ENCODE data around the gene NR2F6. TPM values are rescaled to one million over a fixed set of nuclear protein-coding genes. Genes with fewer than 3 reads are reported as not detected.

NR2F6 gene
- total RNA-seq, 1 experiment from 2014 or later = 90.8 TPM

DNA sequence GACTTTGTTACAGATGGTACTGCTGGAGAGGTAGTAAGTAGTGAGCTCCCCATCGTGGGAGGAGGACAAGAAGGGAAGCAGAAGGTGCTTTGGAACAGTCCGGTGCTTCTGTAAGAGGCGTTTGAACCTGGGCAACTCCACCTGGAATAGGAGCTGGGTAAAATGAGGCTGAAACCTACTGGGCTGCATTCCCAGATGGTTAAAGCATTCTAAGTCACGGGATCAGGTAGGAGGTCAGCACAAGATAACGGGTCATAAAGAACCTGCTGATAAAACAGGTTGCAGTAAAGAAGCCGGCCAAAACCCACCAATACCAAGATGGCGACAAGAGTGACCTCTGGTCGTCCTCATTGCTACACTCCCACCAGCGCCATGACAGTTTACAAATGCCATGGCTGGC lies 41.0 kb upstream of the NR2F6 start:
- intact Hi-C loops (cut with micrococcal nuclease; ENCODE audit: unreplicated experiment) = no loop called here
- no peak overlapping the region for H3K4me2 ChIP-seq
- TF ChIP-seq, protein P1, sequence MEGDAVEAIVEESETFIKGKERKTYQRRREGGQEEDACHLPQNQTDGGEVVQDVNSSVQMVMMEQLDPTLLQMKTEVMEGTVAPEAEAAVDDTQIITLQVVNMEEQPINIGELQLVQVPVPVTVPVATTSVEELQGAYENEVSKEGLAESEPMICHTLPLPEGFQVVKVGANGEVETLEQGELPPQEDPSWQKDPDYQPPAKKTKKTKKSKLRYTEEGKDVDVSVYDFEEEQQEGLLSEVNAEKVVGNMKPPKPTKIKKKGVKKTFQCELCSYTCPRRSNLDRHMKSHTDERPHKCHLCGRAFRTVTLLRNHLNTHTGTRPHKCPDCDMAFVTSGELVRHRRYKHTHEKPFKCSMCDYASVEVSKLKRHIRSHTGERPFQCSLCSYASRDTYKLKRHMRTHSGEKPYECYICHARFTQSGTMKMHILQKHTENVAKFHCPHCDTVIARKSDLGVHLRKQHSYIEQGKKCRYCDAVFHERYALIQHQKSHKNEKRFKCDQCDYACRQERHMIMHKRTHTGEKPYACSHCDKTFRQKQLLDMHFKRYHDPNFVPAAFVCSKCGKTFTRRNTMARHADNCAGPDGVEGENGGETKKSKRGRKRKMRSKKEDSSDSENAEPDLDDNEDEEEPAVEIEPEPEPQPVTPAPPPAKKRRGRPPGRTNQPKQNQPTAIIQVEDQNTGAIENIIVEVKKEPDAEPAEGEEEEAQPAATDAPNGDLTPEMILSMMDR (conservative IDR thresholded peaks at IDR 0.05) = no peak
- TF ChIP-seq EZH2 (IDR thresholded peaks at IDR 0.05; ENCODE audit: low read depth) = no peak
- peaks cover 1% of the 10 kb centered on the region; the same call in 1 of the 2 replicates for H3K4me1 ChIP-seq (replicated peaks; ENCODE audit: insufficient read depth)
- no peak overlapping the region for H3K27ac ChIP-seq
- no peaks in the 10 kb centered on the region for H4K20me1 ChIP-seq (ENCODE audit: insufficient read depth)
- CTCF ChIA-PET = no interaction called here
- H3F3A ChIP-seq (ENCODE audit: insufficient read depth, low read depth) = peaks cover 12% of the 10 kb centered on the region; the same call in 1 of the 2 replicates
- no peaks in the 10 kb centered on the region for H3K27me3 ChIP-seq (ENCODE audit: insufficient read depth, low read depth)
- no peak overlapping the region for H3K4me3 ChIP-seq
- no peaks in the 10 kb centered on the region for H3K36me3 ChIP-seq (ENCODE audit: low read depth)
- H2AFZ ChIP-seq = no peak overlapping the region
- H3K79me2 ChIP-seq (ENCODE audit: low read depth) = no peaks in the 10 kb centered on the region
- H3K9me3 ChIP-seq (ENCODE audit: insufficient read depth, low read depth) = no peaks in the 10 kb centered on the region
- POLR2A ChIA-PET (ENCODE audit: unreplicated experiment) = no interaction called here
- DNase-seq = peak in 1 of 2 experiments; percentile 30
- H3K9me2 ChIP-seq (ENCODE audit: insufficient read depth) = no peaks in the 10 kb centered on the region
- no TSS peak for BruUV-seq (replicated peaks)

DNA sequence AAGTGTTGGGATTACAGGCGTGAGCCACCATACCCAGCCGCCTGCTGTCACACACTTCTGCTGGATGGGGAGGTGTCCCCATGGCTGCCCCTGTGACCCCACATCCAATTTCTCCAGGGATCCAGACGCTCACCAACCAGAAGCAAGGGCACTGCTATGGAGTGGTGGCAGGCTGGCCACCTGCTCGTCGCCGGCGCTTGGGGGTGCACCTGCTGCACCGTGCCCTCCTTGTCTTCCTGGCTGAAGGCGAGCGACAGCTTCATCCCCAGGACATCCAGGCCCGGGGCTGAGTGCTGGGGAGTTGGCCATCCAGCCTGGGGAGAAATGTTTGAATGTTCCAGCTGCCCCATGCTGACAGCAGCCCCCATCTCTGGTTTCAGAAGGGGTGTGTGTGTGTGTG lies 40.5 kb upstream of the NR2F6 start:
- Histone ChIP-seq H3K4me1 (replicated peaks; ENCODE audit: insufficient read depth) (no peaks in the 10 kb centered on the region), H3K9me2 (ENCODE audit: insufficient read depth) (no peaks in the 10 kb centered on the region), H3K79me2 (ENCODE audit: low read depth) (no peaks in the 10 kb centered on the region), H3K4me2 (no peak overlapping the region), H3F3A (ENCODE audit: insufficient read depth, low read depth) (peaks cover 14% of the 10 kb centered on the region), H2AFZ (no peak overlapping the region), H3K4me3 (no peak overlapping the region), H3K9me3 (ENCODE audit: insufficient read depth, low read depth) (no peaks in the 10 kb centered on the region), H3K27ac (no peak overlapping the region), H3K27me3 (ENCODE audit: insufficient read depth, low read depth) (no peaks in the 10 kb centered on the region), H4K20me1 (ENCODE audit: insufficient read depth) (no peaks in the 10 kb centered on the region), H3K36me3 (ENCODE audit: low read depth) (no peaks in the 10 kb centered on the region)
- ChIA-PET POLR2A (ENCODE audit: unreplicated experiment) (no interaction called here), CTCF (no interaction called here)
- intact Hi-C loops (cut with micrococcal nuclease; ENCODE audit: unreplicated experiment) = no loop called here
- BruUV-seq (replicated peaks) = no TSS peak
- DNase-seq = peak in 1 of 2 experiments; percentile 32
- TF ChIP-seq, protein P1 (conservative IDR thresholded peaks at IDR 0.05) = no peak
- no peak for TF ChIP-seq EZH2 (IDR thresholded peaks at IDR 0.05; ENCODE audit: low read depth)

DNA sequence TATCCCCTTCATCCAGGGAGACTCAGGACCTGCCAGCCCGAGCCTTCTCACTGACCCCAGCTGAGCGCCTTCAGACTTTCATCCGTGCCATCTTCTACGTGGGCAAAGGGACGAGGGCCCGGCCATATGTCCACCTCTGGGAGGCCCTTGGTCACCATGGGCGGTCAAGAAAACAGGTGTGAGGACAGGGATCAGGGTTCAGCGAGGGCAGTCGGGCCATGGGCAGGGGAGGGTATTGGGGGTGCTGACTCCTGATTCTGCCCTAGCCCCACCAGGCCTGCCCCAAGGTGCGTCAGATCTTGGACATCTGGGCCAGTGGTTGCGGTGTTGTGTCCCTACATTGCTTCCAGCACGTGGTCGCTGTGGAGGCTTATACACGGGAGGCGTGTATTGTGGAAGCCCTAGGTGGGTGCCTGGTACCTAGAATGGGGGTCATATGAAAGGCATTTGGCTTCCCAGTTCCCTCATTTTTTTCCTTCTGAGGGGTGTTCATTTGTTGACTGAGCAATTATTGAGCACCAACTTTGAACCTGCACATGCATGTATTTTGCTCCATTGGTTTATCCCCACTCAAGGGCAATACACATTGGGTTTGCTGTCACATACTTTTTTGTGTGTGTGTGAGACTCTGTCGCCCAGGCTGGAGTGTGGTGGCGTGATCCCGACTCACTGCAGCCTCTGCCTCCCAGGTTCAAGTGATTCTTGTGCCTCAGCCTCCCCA lies 39.9 kb upstream of the NR2F6 start:
- TF ChIP-seq, protein P1 (conservative IDR thresholded peaks at IDR 0.05) = no peak
- TF ChIP-seq EZH2 (IDR thresholded peaks at IDR 0.05; ENCODE audit: low read depth) = no peak

More for the DNA sequence above, 39.9 kb upstream of the NR2F6 start:
- Histone ChIP-seq H3K4me2 (no peak overlapping the region), H3K79me2 (ENCODE audit: low read depth) (no peaks in the 10 kb centered on the region), H2AFZ (no peak overlapping the region), H3K4me1 (replicated peaks; ENCODE audit: insufficient read depth) (no peaks in the 10 kb centered on the region), H3K9me3 (ENCODE audit: insufficient read depth, low read depth) (no peaks in the 10 kb centered on the region), H3K27me3 (ENCODE audit: insufficient read depth, low read depth) (no peaks in the 10 kb centered on the region), H3K4me3 (no peak overlapping the region), H3K36me3 (ENCODE audit: low read depth) (no peaks in the 10 kb centered on the region), H3K9me2 (ENCODE audit: insufficient read depth) (no peaks in the 10 kb centered on the region), H3F3A (ENCODE audit: insufficient read depth, low read depth) (peaks cover 15% of the 10 kb centered on the region), H4K20me1 (ENCODE audit: insufficient read depth) (no peaks in the 10 kb centered on the region), H3K27ac (no peak overlapping the region)
- BruUV-seq (replicated peaks) = no TSS peak
- intact Hi-C loops (cut with micrococcal nuclease; ENCODE audit: unreplicated experiment) = no loop called here
- DNase-seq = no peak
- POLR2A ChIA-PET (ENCODE audit: unreplicated experiment) = no interaction called here
- CTCF ChIA-PET = interaction anchor here (0.6 kb wide), 1 partner anchor 100 kb away, joined by 3 read pairs; no protein-coding TSS in a partner anchor
